GM19238 (cell line): ENCODE results near the gene NXF3.
"Not testable (repeated sequence)": the region's sequence is repeated elsewhere in the genome, so short reads cannot be mapped to it uniquely, and the experiment has no call there.

Source experiments
- DNase-seq: peaks from one replicate; pipeline ENCODE4 v3.0.0; 2011; ENCODE audit warnings: low spot score; ENCODE audit not compliant: insufficient read length

NXF3 gene

GRCh38 chrX:103092942-103093341 is at the start of gene NXF3:
Gene NXF3 (minus strand): TSS chrX:103093143. CDS start chrX:103093023, 120 bp downstream.
- no peak for DNase-seq

- not testable (repeated sequence) for DNase-seq
Measured at GRCh38 chrX:103136528-103136927, 43.6 kb upstream of the NXF3 start.

- DNase-seq, result no peak
Measured at GRCh38 chrX:103124284-103124683, 31.3 kb upstream of the NXF3 start.

- no peak for DNase-seq
Measured at GRCh38 chrX:103120748-103121147, 27.8 kb upstream of the NXF3 start.

- DNase-seq, result not testable (repeated sequence)
Measured at GRCh38 chrX:103116970-103117369, 24.0 kb upstream of the NXF3 start.

- not testable (repeated sequence) for DNase-seq
Measured at GRCh38 chrX:103109497-103109896, 16.6 kb upstream of the NXF3 start.

GRCh38 chrX:103107836-103108235 is 14.9 kb upstream of the NXF3 start:
- no peak for DNase-seq

- not testable (repeated sequence) for DNase-seq
Measured at GRCh38 chrX:103107227-103107737, 14.3 kb upstream of the NXF3 start.

- DNase-seq, result not testable (repeated sequence)
Measured at GRCh38 chrX:103104370-103104769, 11.4 kb upstream of the NXF3 start.

GRCh38 chrX:103103866-103104265 is 10.9 kb upstream of the NXF3 start:
- not testable (repeated sequence) for DNase-seq

GRCh38 chrX:103101299-103102042 is 8.5 kb upstream of the NXF3 start:
- no peak for DNase-seq

- no peak for DNase-seq
Measured at GRCh38 chrX:103100484-103100883, 7.5 kb upstream of the NXF3 start.

- DNase-seq, result no peak
Measured at GRCh38 chrX:103099691-103100090, 6.7 kb upstream of the NXF3 start.

- no peak for DNase-seq
Measured at GRCh38 chrX:103098488-103098887, 5.5 kb upstream of the NXF3 start.

GRCh38 chrX:103081051-103081450 is 11.9 kb downstream of the NXF3 start:
- DNase-seq, result no peak

- no peak for DNase-seq
Measured at GRCh38 chrX:103073467-103073866, 19.5 kb downstream of the NXF3 start.

GRCh38 chrX:103066606-103067005 is 26.3 kb downstream of the NXF3 start:
- no peak for DNase-seq

- no peak for DNase-seq
Measured at GRCh38 chrX:103063918-103064434, 29.0 kb downstream of the NXF3 start, which contains the start of gene BEX1. Gene BEX1 (minus strand): TSS chrX:103064171. CDS start chrX:103063274, 897 bp downstream.

GRCh38 chrX:103063191-103063845 is 29.6 kb downstream of the NXF3 start:
- DNase-seq, result no peak

- no peak for DNase-seq
Measured at GRCh38 chrX:103061486-103061885, 31.5 kb downstream of the NXF3 start.

GRCh38 chrX:103056902-103057301 is 36.0 kb downstream of the NXF3 start:
- DNase-seq, result no peak

GRCh38 chrX:103052625-103053024 is 40.3 kb downstream of the NXF3 start:
- no peak for DNase-seq
